T-cell (primary cell): Measurements from ENCODE around the gene KRTAP9-3. TPM values are rescaled to one million over a fixed set of nuclear protein-coding genes. Genes with fewer than 3 reads are reported as not detected.

ENCODE experiments used
- ATAC-seq, 4 experiments: fragments of 200-7000 bp in 3 of 4; fragments of 150-1000 bp in 1 of 4; cut with Tn5 transposase; replicated peaks in 1 of 4; 1 replicate in 3 of 4; 2 replicates in 1 of 4; pipeline ENCODE4 v1.10.0; 2021; ENCODE audit warnings: moderate library complexity in 3 of 4, mild to moderate bottlenecking in 2 of 4, moderate number of reproducible peaks in 1 of 4
- CTCF ChIA-PET, 2 donors: fragments of 300-600 bp; sonication (Branson Sonifier 250); formaldehyde crosslinking; loops; one replicate each; lab custom pipeline; 2022; ENCODE audit warnings: antibody characterized with exemption in 2 of 2; lab: Charles Lee
- POLR2A ChIA-PET, 2 donors: fragments of 300-600 bp; sonication (Branson Sonifier 250); formaldehyde crosslinking; loops; one replicate each; lab custom pipeline; 2022; ENCODE audit warnings: antibody characterized with exemption in 2 of 2; lab: Charles Lee
- DNase-seq, 35 experiments: peaks; one replicate each; pipeline versions ENCODE4 v3.0.0 to v3.0.0-alpha.2; 2013 to 2023
- H3K27ac ChIP-seq: one replicate; pipeline ENCODE4 v1.5.1; 2013; ENCODE audit warnings: low read length
- H3K27me3 ChIP-seq, 2 experiments: replicated peaks in 1 of 2; 1 replicate in 1 of 2; 2 replicates in 1 of 2; pipeline versions ENCODE4 v1.6.1 to v1.7.0; 2013; ENCODE audit warnings: low read length in 1 of 2, mixed read lengths in 1 of 2; ENCODE audit not compliant: control insufficient read depth in 2 of 2, insufficient read depth in 2 of 2; ENCODE audit errors: extremely low read depth in 1 of 2
- H3K36me3 ChIP-seq, 2 donors: 1 replicate in 1 of 2; 2 replicates in 1 of 2; pipeline versions ENCODE4 v1.6.1 to v1.7.0; 2013; ENCODE audit warnings: low read length in 1 of 2; ENCODE audit not compliant: control insufficient read depth in 2 of 2, insufficient read depth in 1 of 2; ENCODE audit errors: extremely low read depth in 1 of 2
- H3K4me1 ChIP-seq, 2 experiments: 1 replicate in 1 of 2; 2 replicates in 1 of 2; pipeline versions ENCODE4 v1.6.1 to v1.7.0; 2013; ENCODE audit warnings: low read length in 2 of 2, mixed read lengths in 1 of 2; ENCODE audit not compliant: insufficient read depth in 2 of 2, control insufficient read depth in 1 of 2; ENCODE audit errors: extremely low read depth in 1 of 2
- H3K4me3 ChIP-seq, 2 donors: 1 replicate in 1 of 2; 2 replicates in 1 of 2; pipeline versions ENCODE4 v1.5.1 to v1.7.0; 2013; ENCODE audit warnings: mild to moderate bottlenecking in 2 of 2, low read length in 1 of 2, moderate library complexity in 1 of 2; ENCODE audit not compliant: control insufficient read depth in 1 of 2; ENCODE audit errors: extremely low read depth in 1 of 2
- H3K9me3 ChIP-seq: 2 replicates; pipeline ENCODE4 v1.7.0; 2013
- H3K27ac Mint-ChIP-seq, 2 donors: one replicate each; pipeline ENCODE4 v1.8.0; 2020 to 2021; ENCODE audit warnings: mild to moderate bottlenecking in 2 of 2, mixed read lengths in 2 of 2
- H3K27me3 Mint-ChIP-seq, 2 donors: one replicate each; pipeline ENCODE4 v1.8.0; 2021 to 2022; ENCODE audit warnings: mixed read lengths in 2 of 2
- H3K36me3 Mint-ChIP-seq: one replicate; pipeline ENCODE4 v1.8.0; 2021; ENCODE audit warnings: mixed read lengths
- H3K4me1 Mint-ChIP-seq, 3 donors: one replicate each; pipeline ENCODE4 v1.8.0; 2020 to 2022; ENCODE audit warnings: mixed read lengths in 3 of 3, mild to moderate bottlenecking in 1 of 3
- H3K4me3 Mint-ChIP-seq, 3 donors: one replicate each; pipeline ENCODE4 v1.8.0; 2020 to 2022; ENCODE audit warnings: mild to moderate bottlenecking in 3 of 3, mixed read lengths in 3 of 3, moderate library complexity in 3 of 3
- H3K9me3 Mint-ChIP-seq, 3 donors: one replicate each; pipeline ENCODE4 v1.8.0; 2020 to 2022; ENCODE audit warnings: mixed read lengths in 3 of 3
- whole genome bisulfite sequencing: methylation state at CpG from one replicate; pipeline ENCODE4 v1.1.5; 2013; ENCODE audit warnings: missing lambda C conversion rate; ENCODE audit not compliant: insufficient coverage; 5-methylcytosine and 5-hydroxymethylcytosine counted together
- total RNA-seq, 35 experiments: library from RNA in 6 of 35; stranded (reverse) in 6 of 35; fragments of 120-200 nt in 1 of 35; gene quantifications; one replicate each; pipeline versions ENCODE4 v1.2.1 to v1.2.4 and lab custom pipeline; 2013 to 2026

The KRTAP9-3 gene
- total RNA-seq, 5 donors from 2014 or later (not counting 1 experiment from before 2014, with no cell fraction given): not detected

- H3K9me3 Mint-ChIP-seq: peaks cover 0 to 7% (median 4%) of the 10 kb centered on the region in 3 donors
- POLR2A ChIA-PET: no interaction called here
- no peak overlapping the region for H3K4me3 ChIP-seq
- no peaks in the 10 kb centered on the region for H3K36me3 Mint-ChIP-seq
- no peaks in the 10 kb centered on the region for H3K27me3 ChIP-seq
- no peaks in the 10 kb centered on the region for H3K4me1 ChIP-seq
- H3K4me1 Mint-ChIP-seq: no peaks in the 10 kb centered on the region
- H3K27me3 Mint-ChIP-seq: peaks cover under 1 to 5% of the 10 kb centered on the region in 2 donors
- H3K9me3 ChIP-seq: no peaks in the 10 kb centered on the region
- CTCF ChIA-PET: interaction anchor here in 1 of 2 donors (0.5 kb wide), 1 partner anchor 98 kb away, joined by 3 read pairs; no protein-coding TSS in a partner anchor
- WGBS: no CpG with 5 or more reads among the region's 1 CpG
- DNase-seq (no peak), ATAC-seq (no peak)
- H3K4me3 Mint-ChIP-seq: no peak overlapping the region
- no peak overlapping the region for H3K27ac ChIP-seq
- H3K27ac Mint-ChIP-seq: no peak overlapping the region
- no peaks in the 10 kb centered on the region for H3K36me3 ChIP-seq
Observed at GRCh38 chr17:41196068-41196467, 36.2 kb upstream of the KRTAP9-3 start.

GRCh38 chr17:41199421-41200078, 32.7 kb upstream of the KRTAP9-3 start:
- POLR2A ChIA-PET: no interaction called here
- no peaks in the 10 kb centered on the region for H3K27me3 ChIP-seq

GRCh38 chr17:41211845-41212466, 20.3 kb upstream of the KRTAP9-3 start:
- Mint-ChIP-seq H3K4me3 (no peak overlapping the region), H3K27ac (peak overlapping the region in 1 of 2 donors; percentile 2), H3K9me3 (no peaks in the 10 kb centered on the region), H3K27me3 (peaks cover 8 to 46% of the 10 kb centered on the region in 2 donors), H3K4me1 (peaks cover 0 to 10% (median 2%) of the 10 kb centered on the region in 3 donors), H3K36me3 (no peaks in the 10 kb centered on the region)
- H3K9me3 ChIP-seq: no peaks in the 10 kb centered on the region
- H3K36me3 ChIP-seq: no peaks in the 10 kb centered on the region
- DNase-seq (peak in 1 of 35 experiments; percentile 8), ATAC-seq (no peak)
- H3K27me3 ChIP-seq: peaks cover 0 to 22% of the 10 kb centered on the region in 2 experiments
- ChIA-PET POLR2A (no interaction called here), CTCF (no interaction called here)
- H3K4me1 ChIP-seq: no peaks in the 10 kb centered on the region
- H3K4me3 ChIP-seq: no peak overlapping the region
- no peak overlapping the region for H3K27ac ChIP-seq
- no CpG with 5 or more reads among the region's 1 CpG for WGBS

More at GRCh38 chr17:41199421-41200078, 32.7 kb upstream of the KRTAP9-3 start:
- Mint-ChIP-seq H3K27me3 (no peaks in the 10 kb centered on the region), H3K9me3 (peaks cover 0 to 7% (median 4%) of the 10 kb centered on the region in 3 donors), H3K4me1 (no peaks in the 10 kb centered on the region), H3K36me3 (no peaks in the 10 kb centered on the region), H3K27ac (no peak overlapping the region), H3K4me3 (no peak overlapping the region)
- CTCF ChIA-PET: no interaction called here
- Histone ChIP-seq H3K36me3 (no peaks in the 10 kb centered on the region), H3K27ac (no peak overlapping the region), H3K4me3 (no peak overlapping the region), H3K4me1 (no peaks in the 10 kb centered on the region), H3K9me3 (no peaks in the 10 kb centered on the region)
- DNase-seq (no peak), ATAC-seq (no peak)
- WGBS: no CpG with 5 or more reads among the region's 5 CpGs

- H3K36me3 Mint-ChIP-seq: no peaks in the 10 kb centered on the region
- peaks cover 8 to 51% of the 10 kb centered on the region in 2 donors for H3K27me3 Mint-ChIP-seq
- ChIA-PET CTCF (no interaction called here), POLR2A (no interaction called here)
- no peak for DNase-seq
- H3K27me3 ChIP-seq: peaks cover 0 to 22% of the 10 kb centered on the region in 2 experiments
- no peak for ATAC-seq
- WGBS: 82% methylated on average over 7 of the region's 7 CpGs
- peaks cover 0 to 10% (median 2%) of the 10 kb centered on the region in 3 donors for H3K4me1 Mint-ChIP-seq
- H3K36me3 ChIP-seq: no peaks in the 10 kb centered on the region
- no peak overlapping the region for H3K27ac ChIP-seq
- no peaks in the 10 kb centered on the region for H3K4me1 ChIP-seq
- H3K9me3 ChIP-seq: no peaks in the 10 kb centered on the region
- H3K4me3 Mint-ChIP-seq: no peak overlapping the region
- no peaks in the 10 kb centered on the region for H3K9me3 Mint-ChIP-seq
- H3K27ac Mint-ChIP-seq: no peak overlapping the region
- H3K4me3 ChIP-seq: no peak overlapping the region
Observed at GRCh38 chr17:41212524-41213169, 19.6 kb upstream of the KRTAP9-3 start.

- no peaks in the 10 kb centered on the region for H3K4me1 ChIP-seq
- DNase-seq (no peak), ATAC-seq (no peak)
- POLR2A ChIA-PET: interaction anchor here in 1 of 2 donors (0.6 kb wide), 1 partner anchor 85 kb away, joined by 4 read pairs; no protein-coding TSS in a partner anchor
- H3K4me3 ChIP-seq: no peak overlapping the region
- Mint-ChIP-seq H3K27me3 (peaks cover 8 to 36% of the 10 kb centered on the region in 2 donors), H3K9me3 (peaks cover 2 to 6% (median 5%) of the 10 kb centered on the region in 3 donors), H3K4me3 (no peak overlapping the region), H3K27ac (no peak overlapping the region), H3K4me1 (peaks cover 0 to 10% (median 2%) of the 10 kb centered on the region in 3 donors), H3K36me3 (no peaks in the 10 kb centered on the region)
- no peaks in the 10 kb centered on the region for H3K9me3 ChIP-seq
- H3K36me3 ChIP-seq: no peaks in the 10 kb centered on the region
- no peak overlapping the region for H3K27ac ChIP-seq
- H3K27me3 ChIP-seq: peaks cover 0 to 20% of the 10 kb centered on the region in 2 experiments
- WGBS: no CpG with 5 or more reads among the region's 1 CpG
- CTCF ChIA-PET: no interaction called here
Observed at GRCh38 chr17:41215681-41216080, 16.6 kb upstream of the KRTAP9-3 start.

GRCh38 chr17:41223821-41224220, 8.4 kb upstream of the KRTAP9-3 start:
- no peaks in the 10 kb centered on the region for H3K36me3 Mint-ChIP-seq
- ChIA-PET CTCF (no interaction called here), POLR2A (no interaction called here)

More at GRCh38 chr17:41223821-41224220, 8.4 kb upstream of the KRTAP9-3 start:
- no CpG with 5 or more reads among the region's 2 CpGs for WGBS
- peaks cover 9 to 11% of the 10 kb centered on the region in 2 donors for H3K27me3 Mint-ChIP-seq
- no peak for DNase-seq
- no peak overlapping the region for H3K4me3 Mint-ChIP-seq
- Histone ChIP-seq H3K4me1 (no peaks in the 10 kb centered on the region), H3K36me3 (no peaks in the 10 kb centered on the region), H3K4me3 (no peak overlapping the region), H3K27me3 (peaks cover 0 to 2% of the 10 kb centered on the region in 2 experiments), H3K9me3 (no peaks in the 10 kb centered on the region), H3K27ac (no peak overlapping the region)
- H3K27ac Mint-ChIP-seq: no peak overlapping the region
- peaks cover 0 to 12% (median 1%) of the 10 kb centered on the region in 3 donors for H3K4me1 Mint-ChIP-seq
- no peak for ATAC-seq
- peaks cover 2 to 6% (median 6%) of the 10 kb centered on the region in 3 donors for H3K9me3 Mint-ChIP-seq
